Stimulated activated CD8-positive, alpha-beta memory T cell treated with anti-CD3 and anti-CD28 coated beads, Interleukin-12 subunit alpha, Interleukin-12 subunit beta, amount 100 ng/mL, for 4 hours (primary cell): ENCODE measurements around the gene MFAP3L.
"Not testable (repeated sequence)": the region's sequence is repeated elsewhere in the genome, so short reads cannot be mapped to it uniquely, and the experiment has no call there.

Experiments
- DNase-seq: peaks from one replicate; pipeline ENCODE4 v3.0.0-alpha.2; 2020; ENCODE audit warnings: low read depth

MFAP3L gene

GRCh38 chr4:169987327-169988228 lies 38.6 kb downstream of the MFAP3L start:
- no peak for DNase-seq

GRCh38 chr4:169986369-169986768 lies 39.8 kb downstream of the MFAP3L start:
- DNase-seq, result no peak

GRCh38 chr4:169985881-169986280 lies 40.3 kb downstream of the MFAP3L start:
- DNase-seq, result no peak

GRCh38 chr4:169984745-169985144 lies 41.5 kb downstream of the MFAP3L start:
- DNase-seq, result no peak

GRCh38 chr4:169984173-169984572 lies 42.0 kb downstream of the MFAP3L start:
- DNase-seq, result no peak

- DNase-seq, result no peak
These were observed 49.2 kb downstream of the MFAP3L start for GRCh38 chr4:169976951-169977350.

- no peak for DNase-seq
These were observed 50.1 kb downstream of the MFAP3L start for GRCh38 chr4:169975838-169976796.

- DNase-seq, result no peak
These were observed 50.9 kb downstream of the MFAP3L start for GRCh38 chr4:169975131-169975837.

GRCh38 chr4:169971456-169972015 lies 54.7 kb downstream of the MFAP3L start:
- DNase-seq, result no peak

- DNase-seq, result no peak
These were observed 57.2 kb downstream of the MFAP3L start for GRCh38 chr4:169968999-169969398.

- DNase-seq, result no peak
These were observed 62.2 kb downstream of the MFAP3L start for GRCh38 chr4:169963998-169964397.

GRCh38 chr4:169959254-169959653 lies 66.9 kb downstream of the MFAP3L start:
- no peak for DNase-seq

GRCh38 chr4:169958629-169959028 lies 67.6 kb downstream of the MFAP3L start:
- DNase-seq, result no peak

GRCh38 chr4:169957785-169958184 lies 68.4 kb downstream of the MFAP3L start:
- DNase-seq, result no peak

GRCh38 chr4:169956091-169956843 lies 69.9 kb downstream of the MFAP3L start:
- no peak for DNase-seq

GRCh38 chr4:169955521-169955920 lies 70.7 kb downstream of the MFAP3L start:
- no peak for DNase-seq

GRCh38 chr4:169952236-169953002 lies 73.8 kb downstream of the MFAP3L start:
- no peak for DNase-seq

- DNase-seq, result no peak
These were observed 77.9 kb downstream of the MFAP3L start for GRCh38 chr4:169948271-169948670.

- no peak for DNase-seq
These were observed 80.6 kb downstream of the MFAP3L start for GRCh38 chr4:169945636-169946035.

GRCh38 chr4:169943601-169944000 lies 82.6 kb downstream of the MFAP3L start:
- DNase-seq, result not testable (repeated sequence)
